GM06990 (cell line): ENCODE results near the gene CTAGE1.

Experiments
- DNase-seq: peaks from one replicate; pipeline ENCODE4 v3.0.0-alpha.2; 2011; ENCODE audit not compliant: insufficient read length; ENCODE audit errors: extremely low read depth
- H3K27me3 ChIP-seq: replicated peaks from 2 replicates; pipeline ENCODE4 v1.6.0; 2011; ENCODE audit warnings: low read length; ENCODE audit not compliant: control insufficient read depth, insufficient read depth
- H3K36me3 ChIP-seq: 2 replicates; pipeline ENCODE4 v1.5.1; 2011; ENCODE audit warnings: low read length; ENCODE audit not compliant: control insufficient read depth, insufficient read depth
- H3K4me3 ChIP-seq: replicated peaks from 2 replicates; pipeline ENCODE4 v1.5.1; 2011; ENCODE audit warnings: low read depth, mild to moderate bottlenecking, control low read depth, low read length
- CTCF ChIP-seq: IDR thresholded peaks from 2 replicates; pipeline ENCODE4 v1.5.1; 2011; ENCODE audit warnings: low read length, control low read depth, mild to moderate bottlenecking, inconsistent platforms; ENCODE audit not compliant: insufficient read depth, poor library complexity, severe bottlenecking

CTAGE1 gene, protein sequence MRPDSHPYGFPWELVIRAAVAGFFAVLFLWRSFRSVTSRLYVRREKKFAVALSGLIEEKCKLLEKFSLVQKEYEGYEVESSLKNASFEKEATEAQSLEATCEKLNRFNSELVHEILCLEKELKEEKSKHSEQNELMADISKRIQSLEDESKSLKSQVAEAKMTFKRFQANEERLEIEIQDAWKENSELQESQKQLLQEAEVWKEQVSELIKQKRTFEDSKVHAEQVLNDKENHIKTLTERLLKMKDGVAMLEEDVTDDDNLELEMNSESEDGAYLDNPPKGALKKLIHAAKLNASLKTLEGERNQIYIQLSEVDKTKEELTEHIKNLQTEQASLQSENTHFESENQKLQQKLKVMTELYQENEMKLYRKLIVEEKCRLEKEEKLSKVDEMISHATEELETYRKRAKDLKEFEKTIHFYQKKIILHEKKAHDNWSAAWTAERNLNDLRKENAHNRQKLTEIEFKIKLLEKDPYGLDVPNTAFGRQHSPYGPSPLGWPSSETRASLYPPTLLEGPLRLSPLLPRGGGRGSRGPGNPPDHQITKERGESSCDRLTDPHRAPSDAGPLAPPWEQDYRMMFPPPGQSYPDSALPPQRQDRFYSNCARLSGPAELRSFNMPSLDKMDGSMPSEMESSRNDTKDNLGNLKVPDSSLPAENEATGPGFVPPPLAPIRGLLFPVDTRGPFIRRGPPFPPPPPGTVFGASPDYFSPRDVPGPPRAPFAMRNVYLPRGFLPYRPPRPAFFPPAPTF

GRCh38 chr18:22417496-22418188, at the start of gene CTAGE1:
CTAGE1 (minus strand) TSS chr18:22417915; CDS start chr18:22417811, 104 bp downstream.
- Histone ChIP-seq H3K36me3 (no peaks in the 10 kb centered on the region), H3K4me3 (no peak within 1 kb of the TSS), H3K27me3 (no peaks in the 10 kb centered on the region)
- TF ChIP-seq CTCF: no peak
- DNase-seq: no peak

- no peak for DNase-seq
- no peak overlapping the region for H3K4me3 ChIP-seq
- no peak for TF ChIP-seq CTCF
Measured at GRCh38 chr18:22466608-22467395, 49.1 kb upstream of the CTAGE1 start.

GRCh38 chr18:22465859-22466457, 48.2 kb upstream of the CTAGE1 start:
- Histone ChIP-seq H3K27me3 (peaks cover 1% of the 10 kb centered on the region; the same call in 1 of the 2 replicates), H3K36me3 (no peaks in the 10 kb centered on the region), H3K4me3 (no peak overlapping the region)
- DNase-seq: no peak
- no peak for TF ChIP-seq CTCF

More at GRCh38 chr18:22466608-22467395, 49.1 kb upstream of the CTAGE1 start:
- Histone ChIP-seq H3K36me3 (no peaks in the 10 kb centered on the region), H3K27me3 (peaks cover 1% of the 10 kb centered on the region; the same call in 1 of the 2 replicates)

GRCh38 chr18:22463076-22463475, 45.4 kb upstream of the CTAGE1 start:
- H3K36me3 ChIP-seq: no peaks in the 10 kb centered on the region
- DNase-seq: no peak
- H3K4me3 ChIP-seq: no peak overlapping the region
- no peaks in the 10 kb centered on the region for H3K27me3 ChIP-seq
- no peak for TF ChIP-seq CTCF

DNA sequence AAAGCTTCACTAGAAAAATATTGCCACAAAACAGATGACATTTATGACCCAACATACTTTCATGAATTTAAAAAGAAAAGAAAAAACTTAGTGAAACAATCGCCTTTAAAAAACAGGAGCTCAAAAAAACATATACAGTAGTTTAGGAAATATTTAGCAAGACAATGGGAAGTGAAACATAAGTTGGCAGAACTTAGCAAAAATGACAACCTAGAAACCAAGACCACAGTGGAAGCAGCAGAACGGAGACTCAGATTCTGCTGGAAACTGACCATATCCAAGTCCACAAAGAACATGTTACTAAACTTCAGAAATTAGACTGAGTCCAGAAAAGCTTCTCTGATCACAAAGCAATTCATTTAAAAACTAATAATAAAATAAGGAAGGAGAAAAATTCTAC, 41.8 kb upstream of the CTAGE1 start:
- no peak for DNase-seq
- H3K27me3 ChIP-seq: no peaks in the 10 kb centered on the region; the same call in 1 of the 2 replicates
- no peaks in the 10 kb centered on the region for H3K36me3 ChIP-seq
- no peak for TF ChIP-seq CTCF
- no peak overlapping the region for H3K4me3 ChIP-seq
